Loucy (cell line): ENCODE results near the gene INF2.
"Not testable (repeated sequence)": the region's sequence is repeated elsewhere in the genome, so short reads cannot be mapped to it uniquely, and the experiment has no call there.

Experiments
- H2AFZ ChIP-seq: fragments of 200-600 bp; sonication (generic); 2 replicates; pipeline ENCODE4 v1.6.0; 2016; ENCODE audit warnings: antibody characterized with exemption, mild to moderate bottlenecking, low read length, moderate library complexity
- H3F3A ChIP-seq: fragments of 200-600 bp; 2 replicates; pipeline ENCODE4 v1.6.0; 2016; ENCODE audit warnings: antibody characterized with exemption, low read depth, mild to moderate bottlenecking
- H3K27me3 ChIP-seq: fragments of 200-600 bp; sonication (generic); 2 replicates; pipeline ENCODE4 v1.6.1; 2014; ENCODE audit warnings: low read length, mild to moderate bottlenecking; ENCODE audit not compliant: insufficient read depth, poor library complexity, severe bottlenecking
- H3K36me3 ChIP-seq: fragments of 200-600 bp; sonication (generic); 2 replicates; pipeline ENCODE4 v1.6.1; 2016; ENCODE audit warnings: low read length; ENCODE audit not compliant: insufficient read depth
- H3K4me1 ChIP-seq: fragments of 200-600 bp; sonication (generic); 2 replicates; pipeline ENCODE4 v1.5.1; 2014; ENCODE audit warnings: low read length, mild to moderate bottlenecking; ENCODE audit not compliant: insufficient read depth, poor library complexity, severe bottlenecking
- H3K4me2 ChIP-seq: fragments of 200-600 bp; sonication (generic); 2 replicates; pipeline ENCODE4 v1.6.0; 2014; ENCODE audit warnings: antibody characterized with exemption, low read length, low read depth, mild to moderate bottlenecking; ENCODE audit not compliant: poor library complexity, severe bottlenecking
- H3K4me3 ChIP-seq: fragments of 200-600 bp; sonication (generic); 2 replicates; pipeline ENCODE4 v1.5.1; 2014; ENCODE audit warnings: low read length, mild to moderate bottlenecking, mixed read lengths; ENCODE audit not compliant: poor library complexity, severe bottlenecking
- H3K79me2 ChIP-seq: fragments of 200-600 bp; sonication (generic); 2 replicates; pipeline ENCODE4 v1.6.1; 2014; ENCODE audit warnings: low read length; ENCODE audit not compliant: insufficient read depth
- H3K9ac ChIP-seq: fragments of 200-600 bp; sonication (generic); 2 replicates; pipeline ENCODE4 v1.6.0; 2014; ENCODE audit warnings: mild to moderate bottlenecking, low read depth, low read length, moderate library complexity; ENCODE audit not compliant: poor library complexity, severe bottlenecking
- H3K9me2 ChIP-seq: fragments of 200-600 bp; sonication (generic); replicated peaks from 2 replicates; pipeline ENCODE4 v1.6.1; 2016; ENCODE audit warnings: low read depth, low read length, mixed read lengths
- H3K9me3 ChIP-seq: fragments of 200-600 bp; sonication (generic); 2 replicates; pipeline ENCODE4 v1.6.1; 2014; ENCODE audit warnings: mild to moderate bottlenecking, antibody characterized with exemption, low read length, low read depth; ENCODE audit not compliant: insufficient read depth
- H4K20me1 ChIP-seq: fragments of 200-600 bp; sonication (generic); 2 replicates; pipeline ENCODE4 v1.6.0; 2014; ENCODE audit warnings: antibody characterized with exemption, low read length, mild to moderate bottlenecking; ENCODE audit not compliant: insufficient read depth, poor library complexity, severe bottlenecking
- CTCF ChIP-seq: fragments of 200-600 bp; sonication (generic); conservative IDR thresholded peaks from 2 replicates; pipeline ENCODE4 v1.5.1; 2014; ENCODE audit warnings: mild to moderate bottlenecking, antibody characterized with exemption, low read length
- EZH2phosphoT487 ChIP-seq: fragments of 200-600 bp; IDR thresholded peaks from 2 replicates; pipeline ENCODE4 v1.6.1; 2018; ENCODE audit warnings: antibody characterized with exemption, mild to moderate bottlenecking, moderate library complexity, borderline replicate concordance

INF2 gene

GRCh38 chr14:104652386-104652785, 37.0 kb upstream of the INF2 start:
- H3K79me2 ChIP-seq = no peaks in the 10 kb centered on the region
- H3K36me3 ChIP-seq = no peaks in the 10 kb centered on the region
- TF ChIP-seq EZH2phosphoT487 = no peak
- TF ChIP-seq CTCF = no peak
- H3F3A ChIP-seq = no peaks in the 10 kb centered on the region
- peaks cover 10% of the 10 kb centered on the region; the same call in 1 of the 2 replicates for H3K9me3 ChIP-seq
- no peak overlapping the region for H3K9ac ChIP-seq
- H3K9me2 ChIP-seq = no peaks in the 10 kb centered on the region
- H3K4me3 ChIP-seq = no peak overlapping the region
- no peaks in the 10 kb centered on the region for H4K20me1 ChIP-seq
- no peaks in the 10 kb centered on the region for H3K27me3 ChIP-seq
- no peak overlapping the region for H2AFZ ChIP-seq
- H3K4me1 ChIP-seq = no peaks in the 10 kb centered on the region
- H3K4me2 ChIP-seq = no peak overlapping the region

- not testable (repeated sequence) for H3K4me1 ChIP-seq, H3F3A ChIP-seq, H3K9me2 ChIP-seq, H3K79me2 ChIP-seq, H3K4me3 ChIP-seq, H3K9ac ChIP-seq, H3K9me3 ChIP-seq, H2AFZ ChIP-seq, H4K20me1 ChIP-seq, H3K4me2 ChIP-seq, H3K36me3 ChIP-seq, H3K27me3 ChIP-seq
Measured at GRCh38 chr14:104653130-104653920, 36.1 kb upstream of the INF2 start.

- Histone ChIP-seq H3K4me2 (no peak overlapping the region), H3K36me3 (no peaks in the 10 kb centered on the region), H3K27me3 (no peaks in the 10 kb centered on the region), H3K4me3 (no peak overlapping the region), H3K79me2 (no peaks in the 10 kb centered on the region), H3K9ac (no peak overlapping the region), H3K9me3 (peaks cover 10% of the 10 kb centered on the region; the same call in 1 of the 2 replicates), H3K9me2 (no peaks in the 10 kb centered on the region), H2AFZ (no peak overlapping the region), H4K20me1 (no peaks in the 10 kb centered on the region), H3F3A (no peaks in the 10 kb centered on the region), H3K4me1 (no peaks in the 10 kb centered on the region)
- TF ChIP-seq EZH2phosphoT487 (no peak), CTCF (no peak)
Measured at GRCh38 chr14:104654119-104654518, 35.3 kb upstream of the INF2 start.
